Stimulated activated naive B cell treated with anti-CD40 and anti-IgM and Interleukin-4, amounts not matched to agents 10 μg/mL and 1 μg/mL and 100 μg/mL, for 72 hours (primary cell): ENCODE data around the gene CCS.
"Not testable (repeated sequence)": the region's sequence is repeated elsewhere in the genome, so short reads cannot be mapped to it uniquely, and the experiment has no call there.

Source experiments
- ATAC-seq, 2 donors: fragments of 150-1000 bp; cut with Tn5 transposase; replicated peaks; 2 replicates each; pipeline ENCODE4 v1.10.0; 2021; ENCODE audit warnings: moderate library complexity in 1 of 2
- DNase-seq: peaks from one replicate; pipeline ENCODE4 v3.0.0; 2021
- H3K27ac Mint-ChIP-seq: one replicate; pipeline ENCODE4 v1.8.0; 2022; ENCODE audit warnings: mild to moderate bottlenecking, mixed read lengths
- H3K27me3 Mint-ChIP-seq, 2 donors: one replicate each; pipeline ENCODE4 v1.8.0; 2022; ENCODE audit warnings: mixed read lengths in 2 of 2
- H3K36me3 Mint-ChIP-seq, 2 donors: one replicate each; pipeline ENCODE4 v1.8.0; 2022; ENCODE audit warnings: mixed read lengths in 2 of 2, mild to moderate bottlenecking in 1 of 2
- H3K4me1 Mint-ChIP-seq, 2 donors: one replicate each; pipeline ENCODE4 v1.8.0; 2022; ENCODE audit warnings: mixed read lengths in 2 of 2, mild to moderate bottlenecking in 1 of 2
- H3K4me3 Mint-ChIP-seq, 2 donors: one replicate each; pipeline ENCODE4 v1.8.0; 2022; ENCODE audit warnings: mild to moderate bottlenecking in 2 of 2, mixed read lengths in 2 of 2, moderate library complexity in 1 of 2
- H3K9me3 Mint-ChIP-seq, 2 donors: one replicate each; pipeline ENCODE4 v1.8.0; 2022; ENCODE audit warnings: mixed read lengths in 2 of 2, mild to moderate bottlenecking in 1 of 2

Gene CCS, protein sequence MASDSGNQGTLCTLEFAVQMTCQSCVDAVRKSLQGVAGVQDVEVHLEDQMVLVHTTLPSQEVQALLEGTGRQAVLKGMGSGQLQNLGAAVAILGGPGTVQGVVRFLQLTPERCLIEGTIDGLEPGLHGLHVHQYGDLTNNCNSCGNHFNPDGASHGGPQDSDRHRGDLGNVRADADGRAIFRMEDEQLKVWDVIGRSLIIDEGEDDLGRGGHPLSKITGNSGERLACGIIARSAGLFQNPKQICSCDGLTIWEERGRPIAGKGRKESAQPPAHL

DNA sequence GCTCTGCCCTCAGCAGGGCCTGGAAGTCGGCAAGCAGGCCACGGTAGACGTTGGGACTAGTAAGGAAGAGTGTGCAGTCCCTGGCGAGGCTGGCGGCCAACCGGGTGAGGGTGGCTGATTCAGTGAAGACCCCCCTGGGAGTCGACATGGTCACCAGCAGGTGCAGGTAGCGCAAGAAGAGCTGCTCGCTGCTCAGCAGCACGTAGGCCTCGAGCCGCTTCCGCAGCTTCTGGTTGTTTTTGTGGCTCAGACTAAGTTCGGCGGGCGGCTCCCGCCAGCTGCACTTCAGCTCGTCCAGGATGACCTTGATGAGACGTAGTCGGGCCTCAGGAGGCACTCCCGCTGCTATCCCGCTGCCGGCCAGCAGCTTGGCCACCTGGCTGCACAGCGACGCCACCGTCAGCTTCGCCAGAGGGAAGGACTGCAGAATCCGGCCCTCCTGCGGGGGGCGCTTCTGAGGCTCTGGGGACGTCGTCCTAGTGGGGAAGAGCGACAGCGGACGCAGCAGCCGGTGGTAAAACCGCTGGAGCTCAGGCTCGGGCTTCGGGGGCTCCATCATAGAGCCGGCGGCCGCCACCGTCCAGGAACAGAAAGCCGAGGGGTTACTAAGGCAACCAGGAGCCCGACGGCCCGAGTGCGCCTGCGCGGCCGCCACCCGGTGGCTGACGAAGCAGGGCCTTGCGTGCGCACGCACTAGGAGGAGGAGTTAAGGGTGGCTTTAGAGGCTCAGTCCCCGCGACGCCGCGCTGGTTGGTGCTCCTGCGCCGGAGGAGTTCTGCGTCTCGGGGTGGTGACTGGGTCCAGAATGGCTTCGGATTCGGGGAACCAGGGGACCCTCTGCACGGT lies at the start of gene CCS, which contains the start of gene CCDC87:
CCS (plus strand) TSS at position 729 of the 846 bp plus-strand sequence; CDS start at position 806, 77 bp downstream.
CCDC87 (minus strand) TSS at position 607 of the 846 bp plus-strand sequence; CDS start at position 559, 48 bp downstream.
- DNase-seq (peak; percentile 93), ATAC-seq (peak; percentile 96 to 97)
- Mint-ChIP-seq H3K27me3 (no peaks in the 10 kb centered on the region), H3K4me1 (peaks cover 28 to 44% of the 10 kb centered on the region in 2 donors), H3K36me3 (peaks cover 3% of the 10 kb centered on the region in 2 donors), H3K4me3 (peak within 1 kb of the TSS; percentile 98 to 100), H3K27ac (peak within 1 kb of the TSS; percentile 99), H3K9me3 (no peaks in the 10 kb centered on the region)

DNA sequence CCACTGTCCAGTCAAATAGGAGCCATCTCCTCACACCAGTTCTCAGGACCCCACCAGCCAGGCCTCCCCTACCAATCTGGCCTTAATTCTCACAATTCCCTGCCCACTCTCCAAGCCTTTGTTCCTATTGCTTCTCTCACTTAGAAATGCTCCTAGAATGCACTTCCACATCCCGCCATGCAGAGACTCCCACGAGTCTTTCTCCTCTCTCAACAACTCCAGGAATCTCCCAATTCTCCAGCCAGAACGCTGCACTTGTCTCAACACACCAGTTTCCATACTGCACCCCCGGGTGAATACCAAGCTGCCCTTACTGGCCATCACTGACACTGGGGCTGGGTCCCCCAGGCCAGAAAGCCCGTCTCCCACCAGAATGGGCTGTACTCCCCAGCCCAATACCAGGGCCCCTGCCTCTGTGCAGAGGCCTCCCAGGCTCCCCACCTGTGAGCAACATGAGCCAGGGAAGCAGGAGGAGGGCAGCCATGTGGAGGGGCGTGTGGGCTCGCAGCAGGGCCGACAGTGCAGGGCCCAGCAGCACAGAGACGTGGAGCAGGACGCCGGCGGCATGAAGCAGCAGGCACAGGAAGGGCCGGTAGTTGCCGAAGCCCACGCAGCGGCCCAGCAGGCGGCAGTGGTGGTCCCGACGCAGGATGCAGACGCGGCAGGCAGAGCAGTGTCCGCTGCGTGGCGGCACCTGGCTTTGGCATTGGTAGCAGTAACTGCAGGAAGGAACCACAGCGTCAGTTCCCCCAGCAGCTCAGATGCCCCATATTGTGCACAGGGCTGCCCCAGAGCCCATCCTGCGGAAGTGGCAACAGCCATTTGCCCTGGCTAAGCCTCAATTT lies 49.5 kb upstream of the CCS start:
- peak; percentile 59 for DNase-seq
- no peaks in the 10 kb centered on the region for H3K9me3 Mint-ChIP-seq
- peaks cover 25 to 37% of the 10 kb centered on the region in 2 donors for H3K4me1 Mint-ChIP-seq
- peak overlapping the region; percentile 86 for H3K27ac Mint-ChIP-seq
- peak; percentile 59 to 64 for ATAC-seq
- H3K36me3 Mint-ChIP-seq = peaks cover 13 to 32% of the 10 kb centered on the region in 2 donors
- peak overlapping the region; percentile 68 to 73 for H3K4me3 Mint-ChIP-seq
- no peaks in the 10 kb centered on the region for H3K27me3 Mint-ChIP-seq

- not testable (repeated sequence) for H3K9me3 Mint-ChIP-seq, DNase-seq, H3K27ac Mint-ChIP-seq, H3K27me3 Mint-ChIP-seq, ATAC-seq
- H3K4me3 Mint-ChIP-seq = peak overlapping the region; percentile 79 to 86
- peaks cover 13 to 25% of the 10 kb centered on the region in 2 donors for H3K36me3 Mint-ChIP-seq
- peaks cover 25 to 37% of the 10 kb centered on the region in 2 donors for H3K4me1 Mint-ChIP-seq
Observed at GRCh38 chr11:66544952-66545351, 48.0 kb upstream of the CCS start.

DNA sequence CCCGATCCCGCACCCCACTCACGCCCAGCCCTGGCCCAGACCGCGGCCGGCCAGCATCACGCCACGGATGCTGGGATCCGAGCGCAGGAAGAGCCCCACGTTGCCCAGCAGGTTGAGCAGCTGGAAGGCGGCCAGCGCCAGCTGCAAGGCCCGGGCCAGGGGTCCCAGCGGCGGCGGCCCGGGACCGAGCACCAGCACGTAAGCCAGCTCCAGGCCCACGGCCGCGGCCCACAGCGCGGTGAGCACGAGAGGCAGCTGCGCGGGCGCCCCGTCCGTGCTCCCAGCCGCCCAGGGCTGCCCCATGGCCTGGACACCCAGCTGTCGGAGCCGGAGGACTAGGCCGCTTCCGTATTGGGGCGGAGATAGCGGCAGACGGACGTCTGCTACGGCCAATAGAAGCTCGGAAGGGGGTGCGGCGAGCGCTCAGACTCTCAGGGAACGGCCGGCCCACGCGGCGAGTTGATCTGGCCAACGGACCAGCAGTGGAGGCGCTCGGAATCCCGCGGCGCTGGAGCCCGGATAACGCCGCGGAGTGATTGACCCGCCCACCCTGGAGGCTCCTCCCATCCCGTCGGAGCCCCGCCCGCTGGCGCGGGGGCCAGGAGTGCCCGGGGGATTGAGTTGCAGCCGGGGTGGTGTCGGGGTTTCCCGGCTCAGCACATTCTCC lies 47.2 kb upstream of the CCS start, which contains the start of gene ZDHHC24:
ZDHHC24 (minus strand) TSS at position 348 of the 667 bp plus-strand sequence; CDS start at position 303, 45 bp downstream.
- DNase-seq = peak; percentile 92
- peak within 1 kb of the TSS; percentile 92 for H3K27ac Mint-ChIP-seq

GRCh38 chr11:66546368-66546965 lies 46.5 kb upstream of the CCS start, which contains the start of gene ACTN3:
Gene ACTN3 (plus strand): TSS chr11:66546903. CDS start chr11:66546938, 35 bp downstream.
- H3K27me3 Mint-ChIP-seq = no peaks in the 10 kb centered on the region
- H3K9me3 Mint-ChIP-seq = no peaks in the 10 kb centered on the region
- no peak for ATAC-seq
- H3K4me1 Mint-ChIP-seq = peaks cover 25 to 37% of the 10 kb centered on the region in 2 donors
- peak within 1 kb of the TSS; percentile 48 for H3K27ac Mint-ChIP-seq
- peaks cover 13 to 20% of the 10 kb centered on the region in 2 donors for H3K36me3 Mint-ChIP-seq
- peak within 1 kb of the TSS; percentile 79 to 86 for H3K4me3 Mint-ChIP-seq
- no peak for DNase-seq

More for the DNA sequence above, 47.2 kb upstream of the CCS start, which contains the start of gene ZDHHC24:
- Mint-ChIP-seq H3K9me3 (no peaks in the 10 kb centered on the region), H3K36me3 (peaks cover 13 to 25% of the 10 kb centered on the region in 2 donors), H3K4me1 (peaks cover 25 to 37% of the 10 kb centered on the region in 2 donors), H3K27me3 (no peaks in the 10 kb centered on the region), H3K4me3 (peak within 1 kb of the TSS; percentile 79 to 86)
- peak; percentile 90 to 92 for ATAC-seq

- Mint-ChIP-seq H3K27ac (no peak overlapping the region), H3K36me3 (peaks cover 8 to 14% of the 10 kb centered on the region in 2 donors), H3K27me3 (no peaks in the 10 kb centered on the region), H3K4me1 (peaks cover 24 to 35% of the 10 kb centered on the region in 2 donors), H3K9me3 (no peaks in the 10 kb centered on the region), H3K4me3 (peak overlapping the region; percentile 79 to 86)
- DNase-seq (no peak), ATAC-seq (no peak)
Observed at GRCh38 chr11:66546966-66547661, 45.9 kb upstream of the CCS start.

GRCh38 chr11:66547662-66548009 lies 45.3 kb upstream of the CCS start:
- peaks cover 19 to 30% of the 10 kb centered on the region in 2 donors for H3K4me1 Mint-ChIP-seq
- ATAC-seq (no peak), DNase-seq (no peak)
- no peak overlapping the region for H3K27ac Mint-ChIP-seq
- no peaks in the 10 kb centered on the region for H3K27me3 Mint-ChIP-seq
- H3K36me3 Mint-ChIP-seq = peaks cover 3 to 9% of the 10 kb centered on the region in 2 donors
- H3K4me3 Mint-ChIP-seq = no peak overlapping the region
- H3K9me3 Mint-ChIP-seq = no peaks in the 10 kb centered on the region

DNA sequence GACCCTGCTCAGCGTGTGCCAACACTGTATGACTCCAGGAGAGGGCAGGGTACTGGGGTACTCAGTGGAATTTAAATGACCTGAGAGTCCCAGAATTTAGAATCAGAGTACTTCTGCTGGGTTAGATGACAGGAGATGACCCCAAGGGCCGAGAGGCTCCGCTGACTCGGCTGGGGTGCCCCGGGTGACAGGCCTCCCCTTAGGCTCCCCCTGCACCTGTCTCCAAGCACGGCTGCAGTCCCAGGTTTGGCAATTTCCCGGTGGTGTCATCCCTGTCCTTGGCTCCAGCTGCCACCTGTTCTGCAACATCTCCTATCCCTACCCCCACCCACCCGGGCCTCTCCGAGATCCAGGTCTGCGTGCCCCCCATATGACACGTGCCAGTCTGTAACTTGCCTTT lies 44.9 kb upstream of the CCS start:
- Mint-ChIP-seq H3K4me1 (peaks cover 16 to 27% of the 10 kb centered on the region in 2 donors), H3K27me3 (no peaks in the 10 kb centered on the region), H3K27ac (no peak overlapping the region), H3K9me3 (no peaks in the 10 kb centered on the region), H3K36me3 (peaks cover 3 to 5% of the 10 kb centered on the region in 2 donors), H3K4me3 (no peak overlapping the region)
- no peak for ATAC-seq
- no peak for DNase-seq

DNA sequence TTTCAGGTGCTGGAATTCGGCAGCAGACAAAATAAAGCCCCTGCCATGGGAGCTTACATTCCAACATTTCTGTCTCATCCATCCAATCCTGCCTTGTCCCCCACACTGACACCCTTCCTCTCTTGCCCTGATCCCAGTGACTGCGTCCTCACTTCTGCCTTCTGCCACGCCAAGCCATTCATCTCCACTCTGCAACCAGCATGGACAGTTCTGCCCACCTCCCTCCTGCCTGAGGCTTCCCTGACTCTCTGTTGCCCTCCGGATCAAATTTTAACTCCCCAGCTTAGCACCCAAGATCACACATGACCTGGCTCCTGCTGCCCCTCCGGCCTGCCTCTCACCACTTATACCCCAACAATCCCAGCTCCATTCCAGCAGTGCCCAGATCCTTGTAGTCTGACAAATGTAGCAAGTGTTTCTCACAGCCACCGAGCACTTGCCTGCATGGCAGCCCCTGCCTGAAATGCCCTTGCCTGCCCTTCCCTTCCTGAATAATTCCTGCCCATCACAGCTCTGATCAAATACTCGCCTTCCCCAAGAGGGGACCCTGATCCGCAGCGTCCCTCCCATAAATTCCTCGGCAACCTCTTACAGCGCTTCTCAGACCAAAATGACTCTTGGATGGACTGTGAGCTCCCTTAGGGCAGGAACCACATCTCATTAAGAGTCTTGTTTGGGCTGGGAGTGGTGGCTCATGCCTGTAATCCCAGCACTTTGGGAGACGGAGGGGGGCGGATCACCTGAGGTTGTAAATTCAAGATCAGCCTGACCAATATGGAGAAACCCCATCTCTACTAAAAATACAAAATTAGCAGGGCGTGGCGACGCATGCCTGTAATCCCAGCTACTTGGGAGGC lies 44.0 kb upstream of the CCS start:
- Mint-ChIP-seq H3K4me3 (no peak overlapping the region), H3K36me3 (no peaks in the 10 kb centered on the region), H3K27ac (no peak overlapping the region), H3K4me1 (peaks cover 8 to 17% of the 10 kb centered on the region in 2 donors), H3K9me3 (no peaks in the 10 kb centered on the region), H3K27me3 (no peaks in the 10 kb centered on the region)
- DNase-seq = no peak
- ATAC-seq = no peak

- Mint-ChIP-seq H3K27ac (no peak overlapping the region), H3K27me3 (no peaks in the 10 kb centered on the region), H3K4me1 (peaks cover 3 to 11% of the 10 kb centered on the region in 2 donors), H3K4me3 (no peak overlapping the region), H3K36me3 (no peaks in the 10 kb centered on the region), H3K9me3 (no peaks in the 10 kb centered on the region)
- ATAC-seq (no peak), DNase-seq (no peak)
Observed at GRCh38 chr11:66549696-66550095, 43.3 kb upstream of the CCS start.

- ATAC-seq (no peak), DNase-seq (no peak)
- H3K9me3 Mint-ChIP-seq = no peaks in the 10 kb centered on the region
- peaks cover 5 to 8% of the 10 kb centered on the region in 2 donors for H3K27me3 Mint-ChIP-seq
- no peak overlapping the region for H3K4me3 Mint-ChIP-seq
- no peaks in the 10 kb centered on the region for H3K36me3 Mint-ChIP-seq
- no peak overlapping the region for H3K27ac Mint-ChIP-seq
- H3K4me1 Mint-ChIP-seq = peaks cover 0 to 6% of the 10 kb centered on the region in 2 donors
Observed at GRCh38 chr11:66550887-66551286, 42.1 kb upstream of the CCS start.

- no peaks in the 10 kb centered on the region for H3K9me3 Mint-ChIP-seq
- H3K27ac Mint-ChIP-seq = no peak overlapping the region
- peaks cover 26 to 35% of the 10 kb centered on the region in 2 donors for H3K27me3 Mint-ChIP-seq
- no peak overlapping the region for H3K4me3 Mint-ChIP-seq
- peaks cover 3 to 10% of the 10 kb centered on the region in 2 donors for H3K4me1 Mint-ChIP-seq
- no peaks in the 10 kb centered on the region for H3K36me3 Mint-ChIP-seq
- ATAC-seq = no peak
- no peak for DNase-seq
Observed at GRCh38 chr11:66554602-66555001, 38.4 kb upstream of the CCS start.
